Loucy (cell line): ENCODE measurements around the gene KNSTRN.

Experiments used
- CTCF ChIP-seq: fragments of 200-600 bp; sonication (generic); conservative IDR thresholded peaks from 2 replicates; pipeline ENCODE4 v1.5.1; 2014; ENCODE audit warnings: mild to moderate bottlenecking, antibody characterized with exemption, low read length
- EZH2phosphoT487 ChIP-seq: fragments of 200-600 bp; IDR thresholded peaks from 2 replicates; pipeline ENCODE4 v1.6.1; 2018; ENCODE audit warnings: antibody characterized with exemption, mild to moderate bottlenecking, moderate library complexity, borderline replicate concordance

- TF ChIP-seq CTCF (no peak), EZH2phosphoT487 (no peak)
Observed at GRCh38 chr15:40353697-40354096, 28.8 kb upstream of the KNSTRN start.
